Measurements from ENCODE around the gene ACR.
"Not testable (repeated sequence)": the region's sequence is repeated elsewhere in the genome, so short reads cannot be mapped to it uniquely, and the experiment has no call there.

The ACR gene

DNA sequence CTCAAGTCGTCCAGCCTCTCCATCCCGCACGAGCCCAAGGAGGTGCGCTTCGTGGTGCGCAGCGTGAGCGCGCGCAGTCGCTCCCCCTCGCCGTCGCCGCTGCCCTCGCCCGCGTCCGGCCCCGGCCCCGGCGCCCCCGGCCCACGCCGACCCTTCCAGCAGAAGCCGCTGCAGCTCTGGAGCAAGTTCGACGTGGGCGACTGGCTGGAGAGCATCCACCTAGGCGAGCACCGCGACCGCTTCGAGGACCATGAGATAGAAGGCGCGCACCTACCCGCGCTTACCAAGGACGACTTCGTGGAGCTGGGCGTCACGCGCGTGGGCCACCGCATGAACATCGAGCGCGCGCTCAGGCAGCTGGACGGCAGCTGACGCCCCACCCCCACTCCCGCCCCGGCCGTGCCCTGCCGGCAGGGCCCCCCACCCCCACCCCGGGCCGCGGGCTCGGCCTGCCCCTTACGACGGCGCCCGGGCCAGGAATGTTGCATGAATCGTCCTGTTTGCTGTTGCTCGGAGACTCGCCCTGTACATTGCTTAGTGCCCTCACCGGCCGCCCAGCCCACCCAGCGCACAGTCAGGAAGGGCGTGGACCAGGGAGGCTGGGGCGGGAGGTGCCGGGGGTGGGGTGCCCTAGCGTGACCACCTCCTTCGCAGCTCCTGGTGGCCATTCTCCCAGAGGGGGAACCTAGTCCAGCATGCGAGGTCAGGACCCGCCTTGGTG is 6.9 kb upstream of the ACR start:
- DNase-seq, result no peak

DNA sequence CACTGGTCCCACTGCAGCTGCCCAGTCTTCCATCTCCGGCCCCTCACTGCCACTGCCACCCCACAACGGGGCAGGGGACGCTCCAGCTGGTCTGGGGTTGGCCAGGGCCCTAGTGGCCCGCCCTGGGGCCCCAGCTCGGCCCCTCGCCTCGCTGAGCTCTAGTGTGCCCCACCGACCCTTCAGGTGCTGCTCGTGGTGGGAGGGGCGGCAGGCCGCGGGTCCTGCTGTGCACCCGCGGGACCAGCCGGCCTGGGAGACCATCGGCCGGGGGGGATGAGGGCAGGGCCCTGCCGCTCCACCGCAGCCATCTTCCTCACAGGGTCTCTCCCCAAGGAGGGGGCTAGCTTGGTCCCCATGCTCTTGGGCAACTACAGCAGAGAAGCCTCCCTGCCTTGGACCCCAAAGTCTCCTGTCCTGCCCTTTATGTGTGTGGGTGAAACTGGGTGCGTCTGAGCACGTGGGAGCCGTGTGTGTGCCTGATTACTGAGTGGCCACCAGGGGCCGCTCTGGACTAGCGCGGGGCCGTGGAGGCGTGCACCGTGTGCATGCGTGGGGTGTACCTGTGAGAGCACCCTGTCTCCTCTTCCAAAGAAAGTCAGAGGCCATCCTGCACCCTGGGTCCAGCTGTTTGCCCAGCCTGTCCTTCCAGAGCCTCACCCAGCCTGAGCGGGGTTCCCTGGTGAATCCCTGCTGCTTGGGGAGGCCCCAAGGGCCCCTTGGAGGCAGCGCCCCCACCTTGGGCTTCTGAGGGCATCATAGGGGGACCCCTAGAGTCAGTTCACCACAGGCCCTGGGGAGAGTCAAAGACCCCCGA is 6.0 kb upstream of the ACR start:
- peak in 36 of 56 donors; percentile 10 to 72 (median 32) for DNase-seq

DNA sequence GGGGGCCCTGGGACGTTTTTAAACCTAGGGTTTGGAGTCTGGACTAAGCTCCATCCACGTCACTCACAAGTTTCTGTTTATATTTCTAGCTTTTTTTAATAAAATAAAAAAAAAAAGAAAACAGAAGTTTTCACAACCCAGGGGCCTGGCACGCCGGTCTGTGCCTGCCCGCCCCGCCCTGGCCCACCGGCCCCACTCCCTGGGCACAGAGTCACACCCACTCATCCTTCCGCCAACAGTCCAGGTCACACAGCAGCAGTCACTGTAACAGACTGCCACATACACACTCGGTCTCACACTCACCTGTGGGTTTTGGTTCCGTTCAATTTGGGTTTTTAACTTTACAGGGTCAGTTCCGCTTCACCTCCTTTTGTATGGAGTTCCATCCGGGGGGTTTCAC is 5.3 kb upstream of the ACR start:
- no peak for DNase-seq

DNA sequence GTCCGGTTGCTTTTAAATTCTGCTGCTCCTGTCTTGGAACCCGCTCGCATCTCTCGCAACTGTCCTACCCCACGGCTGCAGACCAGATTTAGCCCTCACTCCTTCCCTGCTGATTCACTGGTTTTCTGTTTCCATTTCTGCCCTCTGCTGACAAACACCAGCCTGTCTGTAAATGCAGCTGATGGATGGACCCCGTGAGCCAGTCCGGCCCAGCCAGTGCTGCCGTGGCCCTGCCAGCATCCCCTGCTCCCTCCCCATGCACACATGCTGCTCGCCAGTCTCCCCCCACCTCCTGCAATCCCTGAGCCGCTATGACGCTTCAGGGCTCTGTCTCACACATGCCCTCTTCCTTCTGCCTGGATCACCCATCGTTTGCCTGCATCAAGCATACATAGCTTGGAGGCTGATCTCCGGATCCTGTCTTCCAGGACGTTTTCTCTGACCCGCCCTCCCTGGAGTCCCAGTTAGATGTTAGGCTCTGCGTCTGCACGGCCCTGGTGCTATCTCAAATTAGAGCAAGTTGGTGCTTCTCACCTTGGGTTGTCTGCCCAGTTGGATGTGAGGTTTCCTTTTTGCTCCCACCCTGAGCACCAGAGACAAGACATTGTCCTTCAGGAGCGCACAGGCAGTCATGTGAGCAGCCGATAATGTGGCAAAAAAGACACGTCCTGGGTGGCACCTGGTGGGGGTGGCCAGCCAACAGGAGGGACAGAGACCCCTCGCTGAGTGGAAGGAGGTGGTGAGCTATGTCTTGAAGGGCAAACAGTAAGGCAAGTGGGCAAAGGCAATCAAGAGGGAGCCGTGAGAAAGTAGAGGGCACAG is 4.3 kb upstream of the ACR start:
- DNase-seq, result peak in 46 of 56 donors; percentile 23 to 79 (median 56)

DNA sequence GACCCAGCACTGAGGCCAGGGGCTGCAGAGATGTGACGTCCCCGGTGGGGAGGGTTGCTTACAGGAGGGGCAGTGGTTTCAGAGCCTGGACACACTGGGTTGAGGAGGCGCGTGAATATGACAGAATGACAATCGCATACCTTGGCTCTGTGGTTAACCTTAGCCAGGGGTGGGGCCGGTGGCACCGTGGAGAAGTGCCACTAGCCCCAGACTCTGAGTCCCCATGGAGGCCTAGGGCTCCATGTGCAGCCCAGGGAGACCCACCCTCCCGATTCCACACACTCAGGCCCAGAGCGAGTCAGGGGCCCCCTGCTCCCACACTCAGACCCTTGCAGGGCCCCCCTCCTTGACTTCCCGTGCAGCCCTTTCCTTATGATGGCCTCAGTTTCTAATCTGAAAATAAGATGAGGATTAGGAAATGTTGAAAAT is 3.6 kb upstream of the ACR start:
- DNase-seq, result no peak

DNA sequence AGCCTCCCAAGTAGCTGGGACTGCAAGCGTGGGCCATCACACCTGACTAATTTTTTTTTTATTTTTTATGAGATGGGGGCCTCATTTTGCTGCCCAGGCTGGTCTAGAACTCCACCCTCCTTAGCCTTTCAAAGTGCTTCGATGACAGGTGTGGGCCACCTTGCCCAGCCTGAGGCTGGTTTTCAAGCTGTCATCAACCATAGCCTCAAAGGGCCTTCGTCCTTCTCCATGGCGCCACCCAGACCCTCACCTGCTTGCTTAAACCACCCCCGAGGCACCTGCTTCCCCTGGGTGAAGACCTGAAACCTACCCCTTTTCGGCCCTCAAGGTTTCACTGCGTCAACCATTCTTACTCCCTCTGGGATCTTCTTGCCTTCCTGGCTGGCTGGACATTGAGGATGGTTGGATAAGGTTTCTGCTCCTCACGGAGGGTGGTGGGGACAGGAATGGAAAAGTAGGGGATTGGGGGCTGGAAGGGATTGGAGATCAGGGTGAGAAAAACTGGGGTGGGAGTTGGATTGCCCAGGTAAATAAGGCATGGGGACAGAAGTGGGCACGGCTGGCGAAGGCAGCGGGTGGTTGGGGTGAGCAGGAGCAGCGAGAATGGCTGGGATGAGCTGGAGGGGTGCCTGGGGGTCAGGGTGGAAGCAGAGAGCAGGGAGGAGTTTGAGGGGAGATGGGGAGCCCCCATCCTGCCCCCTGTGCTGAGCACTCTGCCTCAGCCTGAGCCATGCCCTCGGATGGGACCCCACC is 2.8 kb upstream of the ACR start:
- DNase-seq, result no peak

DNA sequence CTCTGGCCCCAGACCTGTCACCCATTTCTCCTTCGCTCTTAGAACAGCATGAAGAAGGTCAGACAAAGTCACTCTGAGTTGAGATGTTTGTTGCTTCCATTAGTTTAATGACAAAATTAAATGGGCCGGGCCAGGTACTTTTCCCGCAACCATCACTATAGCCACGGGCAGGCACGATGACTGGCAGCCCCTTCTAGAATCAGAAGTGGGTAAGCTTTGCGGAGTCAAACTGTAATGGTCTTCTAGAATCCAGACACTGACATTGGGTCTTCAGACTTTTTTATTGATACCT is 2.3 kb upstream of the ACR start:
- DNase-seq, result no peak

DNA sequence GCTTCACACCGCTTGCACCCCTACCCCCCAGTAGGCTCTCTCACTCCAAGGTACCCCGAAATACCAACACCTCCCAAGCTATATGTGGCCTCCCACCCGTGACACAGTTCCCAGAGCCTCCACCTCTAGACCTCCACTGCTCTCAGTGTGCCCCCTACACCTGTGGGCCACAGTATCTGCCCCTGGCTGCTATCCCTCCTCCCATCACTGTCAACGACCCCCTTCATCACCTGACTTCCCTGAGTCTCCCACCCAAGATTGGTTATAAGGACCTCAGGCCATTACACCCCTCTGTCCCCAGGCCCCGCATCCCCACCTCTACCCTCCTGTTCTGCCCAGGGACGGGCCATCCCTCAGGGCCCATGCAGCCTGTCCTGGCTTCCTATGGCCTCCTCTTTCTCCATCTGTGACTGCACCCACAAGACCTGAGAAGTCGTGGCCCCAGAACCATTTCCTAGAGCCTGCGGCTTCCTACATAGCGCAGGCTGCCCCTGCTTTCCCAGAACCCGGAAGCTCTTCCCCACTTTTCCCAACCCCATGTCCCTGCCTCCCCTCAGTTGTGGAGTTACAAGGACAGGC is 734 bp downstream of the ACR start:
- DNase-seq, result no peak

DNA sequence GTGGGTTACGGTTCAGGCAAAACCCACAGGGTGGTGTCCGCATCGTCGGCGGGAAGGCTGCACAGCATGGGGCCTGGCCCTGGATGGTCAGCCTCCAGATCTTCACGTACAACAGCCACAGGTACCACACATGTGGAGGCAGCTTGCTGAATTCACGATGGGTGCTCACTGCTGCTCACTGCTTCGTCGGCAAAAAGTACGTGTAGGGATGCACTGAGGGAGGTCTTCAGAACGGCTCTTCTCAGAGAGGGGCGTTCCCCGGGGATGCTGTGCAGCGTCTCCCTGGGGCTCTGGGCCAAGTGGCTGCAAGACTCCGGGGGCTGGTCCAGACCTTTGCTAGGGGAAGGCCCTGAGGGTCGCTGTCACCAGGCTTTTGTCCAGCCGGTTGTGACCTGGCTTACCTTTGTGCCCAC is 1.3 kb downstream of the ACR start:
- no peak for DNase-seq

DNA sequence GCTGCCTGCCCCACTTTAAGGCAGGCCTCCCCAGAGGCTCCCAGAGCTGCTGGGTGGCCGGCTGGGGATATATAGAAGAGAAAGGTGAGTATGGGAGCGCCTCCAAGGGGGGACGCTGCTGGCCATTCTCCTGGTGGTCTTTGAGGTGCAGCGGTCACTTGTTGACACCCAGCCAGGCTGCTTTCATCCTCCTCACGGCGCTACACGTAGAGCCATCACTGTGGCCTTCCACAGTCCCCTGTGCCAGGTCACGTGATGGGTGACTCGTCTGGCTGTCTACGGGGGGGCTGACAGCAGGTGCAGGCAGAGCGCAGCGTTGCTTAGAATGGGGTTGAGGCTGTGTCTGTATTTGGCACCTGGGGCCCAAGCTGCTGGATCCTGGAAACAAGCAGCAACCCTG is 1.9 kb downstream of the ACR start:
- DNase-seq, result no peak

DNA sequence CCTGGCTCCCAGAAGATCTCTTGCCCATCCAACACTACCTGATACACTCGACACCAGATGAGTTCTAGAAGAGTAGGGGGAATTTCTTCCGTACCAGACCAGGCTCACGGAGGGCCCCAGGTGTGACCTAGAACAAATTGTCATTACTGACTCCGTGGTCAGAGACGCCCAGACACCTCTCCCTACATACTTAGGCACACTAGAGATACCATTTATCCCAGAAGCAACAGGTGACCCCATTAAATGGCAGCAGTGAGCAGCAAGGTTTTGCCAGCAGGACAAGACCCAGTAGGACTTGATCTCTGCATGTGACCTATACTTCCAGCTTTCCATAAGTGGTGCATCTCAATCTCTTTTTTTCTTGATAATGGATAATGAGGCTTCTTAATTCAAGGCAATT is 2.7 kb downstream of the ACR start:
- DNase-seq, result not testable (repeated sequence)

DNA sequence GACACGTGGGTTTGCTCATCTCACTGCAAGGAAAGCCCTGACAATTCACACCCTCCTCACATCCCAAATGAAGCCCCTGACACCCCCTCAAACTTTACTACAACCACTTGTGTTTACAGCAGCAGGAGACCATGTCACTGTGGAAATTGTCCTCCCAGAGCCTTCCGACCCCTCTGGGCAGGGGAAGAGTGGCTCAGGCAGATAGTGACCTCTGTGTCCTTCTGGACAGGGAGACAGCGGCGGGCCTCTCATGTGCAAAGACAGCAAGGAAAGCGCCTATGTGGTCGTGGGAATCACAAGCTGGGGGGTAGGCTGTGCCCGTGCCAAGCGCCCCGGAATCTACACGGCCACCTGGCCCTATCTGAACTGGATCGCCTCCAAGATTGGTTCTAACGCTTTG is 6.4 kb downstream of the ACR start:
- not testable (repeated sequence) for DNase-seq

DNA sequence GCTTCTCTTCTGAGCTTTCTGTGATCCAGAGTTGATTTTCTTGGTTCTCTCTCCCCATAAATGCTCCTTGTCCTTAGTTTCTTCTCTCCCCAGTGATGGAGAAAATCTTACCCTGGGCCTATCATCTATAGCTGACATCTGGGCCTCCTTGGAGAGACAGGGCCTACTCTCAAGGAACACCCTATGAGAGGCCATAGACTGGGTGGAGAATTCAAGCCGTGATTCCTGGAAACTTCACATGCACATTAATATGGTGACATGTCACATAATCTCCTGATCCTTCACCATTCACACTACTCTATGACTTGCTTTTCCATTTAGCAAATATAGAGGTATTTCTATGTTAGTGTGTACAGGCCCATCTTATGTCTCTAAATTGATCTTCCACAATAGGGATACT is 9.5 kb downstream of the ACR start:
- not testable (repeated sequence) for DNase-seq

DNA sequence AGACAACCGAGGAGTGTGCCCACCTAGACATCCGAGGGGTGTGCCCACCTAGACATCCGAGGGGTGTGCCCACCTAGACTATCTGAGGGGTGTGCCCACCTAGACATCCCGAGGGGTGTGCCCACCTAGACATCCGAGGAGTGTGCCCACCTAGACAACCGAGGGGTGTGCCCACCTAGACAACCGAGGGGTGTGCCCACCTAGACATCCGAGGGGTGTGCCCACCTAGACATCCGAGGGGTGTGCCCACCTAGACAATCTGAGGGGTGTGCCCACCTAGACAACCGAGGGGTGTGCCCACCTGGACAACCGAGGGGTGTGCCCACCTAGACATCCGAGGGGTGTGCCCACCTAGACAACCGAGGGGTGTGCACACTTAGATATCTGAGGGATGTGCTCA is 10.6 kb downstream of the ACR start:
- DNase-seq, result not testable (repeated sequence)

DNA sequence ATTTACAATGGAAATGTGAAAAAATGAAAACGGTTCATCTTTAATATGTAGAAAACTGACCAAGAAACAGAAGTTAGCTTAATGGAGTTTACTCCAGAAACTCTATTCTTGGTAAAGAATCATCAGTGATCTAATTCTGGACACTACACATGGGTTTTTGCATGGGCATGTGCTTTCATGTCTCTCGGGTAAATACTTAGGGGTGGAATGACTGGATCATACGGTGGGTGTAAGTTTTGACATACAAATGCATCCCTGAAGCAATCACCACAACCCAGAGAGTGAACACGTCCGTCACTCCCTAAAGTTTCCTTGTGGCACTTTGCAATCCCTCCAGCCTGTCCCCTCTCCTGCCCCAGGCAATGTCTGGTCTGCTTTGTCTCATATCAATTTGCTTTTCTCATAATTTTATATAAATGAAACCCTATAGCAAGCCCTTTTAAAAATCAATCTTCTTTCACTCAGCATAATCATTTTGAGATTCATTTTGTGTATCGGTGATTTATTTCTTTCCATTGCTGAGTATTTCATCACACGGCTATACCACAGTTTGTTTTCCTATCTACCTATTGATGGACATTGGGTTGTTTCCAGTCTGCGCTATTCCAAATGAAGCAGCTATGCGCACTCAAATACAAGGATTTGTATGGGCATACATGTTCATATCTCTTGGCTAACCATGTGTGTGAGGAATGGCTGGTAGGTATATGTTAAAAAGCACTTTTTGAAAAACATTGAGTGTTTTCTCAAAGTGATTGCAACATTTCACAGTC is 11.5 kb downstream of the ACR start:
- DNase-seq, result not testable (repeated sequence)

DNA sequence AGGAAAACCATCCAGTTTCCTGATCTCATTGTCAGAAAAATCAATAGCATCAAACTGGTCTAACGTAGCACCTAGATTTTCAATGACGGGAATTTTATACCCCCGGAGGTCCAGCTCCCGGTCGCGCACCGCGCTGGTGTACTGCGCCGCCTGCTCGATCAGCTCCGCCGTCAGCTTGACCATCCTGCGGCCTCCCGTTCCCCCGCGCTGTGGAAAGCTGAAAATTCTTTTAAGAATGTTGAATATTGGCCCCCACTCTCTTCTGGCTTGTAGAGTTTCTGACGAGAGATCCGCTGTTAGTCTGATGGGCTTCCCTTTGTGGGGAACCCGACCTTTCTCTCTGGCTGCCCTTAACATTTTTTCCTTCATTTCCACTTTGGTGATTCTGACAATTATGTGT is 17.2 kb downstream of the ACR start:
- DNase-seq, result not testable (repeated sequence)

DNA sequence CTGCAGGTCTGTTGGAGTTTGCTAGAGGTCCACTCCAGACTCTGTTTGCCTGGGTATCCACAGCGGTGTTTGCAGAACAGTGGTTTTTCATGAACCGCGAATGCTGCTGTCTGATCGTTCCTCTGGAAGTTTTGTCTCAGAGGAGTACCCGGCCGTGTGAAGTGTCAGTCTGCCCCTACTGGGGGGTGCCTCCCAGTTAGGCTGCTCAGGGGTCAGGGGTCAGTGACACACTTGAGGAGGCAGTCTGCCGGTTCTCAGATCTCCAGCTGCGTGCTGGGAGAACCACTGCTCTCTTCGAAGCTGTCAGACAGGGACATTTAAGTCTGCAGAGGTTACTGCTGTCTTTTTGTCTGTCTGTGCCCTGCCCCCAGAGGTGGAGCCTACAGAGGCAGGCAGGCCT is 18.4 kb downstream of the ACR start:
- not testable (repeated sequence) for DNase-seq

DNA sequence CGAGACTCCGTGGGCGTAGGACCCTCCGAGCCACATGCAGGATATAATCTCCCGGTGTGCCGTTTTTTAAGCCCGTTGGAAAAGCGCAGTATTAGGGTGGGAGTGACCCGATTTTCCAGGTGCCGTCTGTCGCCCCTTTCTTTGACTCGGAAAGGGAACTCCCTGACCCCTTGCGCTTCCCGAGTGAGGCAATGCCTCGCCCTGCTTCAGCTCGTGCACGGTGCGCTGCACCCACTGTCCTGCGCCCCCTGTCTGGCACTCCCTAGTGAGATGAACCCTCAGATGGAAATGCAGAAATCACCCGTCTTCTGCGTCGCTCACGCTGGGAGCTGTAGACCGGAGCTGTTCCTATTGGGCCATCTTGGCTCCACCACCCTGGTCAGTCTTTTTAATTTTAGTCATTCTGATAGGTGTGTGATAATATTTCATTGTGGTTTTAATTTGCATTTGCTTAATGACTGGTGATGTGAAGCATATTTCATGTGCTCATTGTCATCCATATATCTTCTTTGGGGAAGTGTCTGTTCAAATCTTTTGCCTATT is 19.0 kb downstream of the ACR start:
- peak in 18 of 56 donors; percentile 1 to 60 (median 20) for DNase-seq

DNA sequence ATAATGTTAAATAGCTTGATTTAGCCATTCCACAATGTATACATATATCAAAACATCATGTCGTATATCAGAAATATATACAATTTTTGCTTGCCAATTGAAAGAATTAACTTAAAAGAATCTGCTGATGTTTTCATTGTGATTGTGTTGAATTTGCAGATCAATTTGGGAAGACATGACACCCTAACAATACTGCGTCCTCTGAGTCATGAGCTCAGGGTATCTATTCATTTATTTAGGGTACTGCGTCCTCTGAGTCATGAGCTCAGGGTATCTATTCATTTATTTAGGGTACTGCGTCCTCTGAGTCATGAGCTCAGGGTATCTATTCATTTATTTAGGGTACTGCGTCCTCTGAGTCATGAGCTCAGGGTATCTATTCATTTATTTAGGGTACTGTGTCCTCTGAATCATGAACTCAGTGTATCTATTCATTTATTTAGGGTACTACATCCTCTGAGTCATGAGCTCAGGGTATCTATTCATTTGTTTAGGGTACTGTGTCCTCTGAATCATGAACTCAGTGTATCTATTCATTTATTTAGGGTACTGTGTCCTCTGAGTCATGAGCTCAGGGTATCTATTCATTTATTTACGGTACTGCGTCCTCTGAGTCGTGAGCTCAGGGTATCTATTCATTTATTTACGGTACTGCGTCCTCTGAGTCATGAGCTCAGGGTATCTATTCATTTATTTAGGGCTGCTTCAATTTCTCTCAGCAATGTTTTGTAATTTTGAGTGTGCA is 21.8 kb downstream of the ACR start:
- not testable (repeated sequence) for DNase-seq

Measured in nucleus accumbens (tissue), 56 donors.